Glomerular visceral epithelial cell (primary cell): Measurements from ENCODE around the gene TYW1B.
"Not testable (repeated sequence)": the region's sequence is repeated elsewhere in the genome, so short reads cannot be mapped to it uniquely, and the experiment has no call there.

Experiments
- DNase-seq: peaks from one replicate; pipeline ENCODE4 v3.0.0-alpha.2; 2016; ENCODE audit errors: extremely low spot score

TYW1B gene

GRCh38 chr7:72754312-72754711, 73.7 kb downstream of the TYW1B start:
- no peak for DNase-seq

- DNase-seq, result no peak
Observed at GRCh38 chr7:72753781-72754180, 74.2 kb downstream of the TYW1B start.

DNA sequence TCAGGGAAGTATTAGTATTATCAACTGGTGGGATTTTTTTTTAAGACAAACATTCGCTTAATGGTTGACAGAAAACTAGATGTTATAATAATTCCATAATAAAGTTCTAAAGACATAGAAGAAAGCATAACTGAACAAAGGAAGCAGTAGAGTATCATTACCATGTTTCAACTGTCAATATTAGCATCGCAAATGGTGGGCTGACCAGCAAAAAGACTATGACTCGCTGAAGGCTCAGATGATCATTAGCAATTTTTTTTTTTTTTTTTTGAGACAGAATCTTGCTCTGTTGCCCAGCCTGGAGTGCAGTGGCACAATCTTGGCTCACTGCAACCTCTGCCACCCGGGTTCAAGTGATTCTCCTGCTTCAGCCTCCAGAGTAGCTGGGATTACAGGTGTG, 74.8 kb downstream of the TYW1B start:
- not testable (repeated sequence) for DNase-seq

DNA sequence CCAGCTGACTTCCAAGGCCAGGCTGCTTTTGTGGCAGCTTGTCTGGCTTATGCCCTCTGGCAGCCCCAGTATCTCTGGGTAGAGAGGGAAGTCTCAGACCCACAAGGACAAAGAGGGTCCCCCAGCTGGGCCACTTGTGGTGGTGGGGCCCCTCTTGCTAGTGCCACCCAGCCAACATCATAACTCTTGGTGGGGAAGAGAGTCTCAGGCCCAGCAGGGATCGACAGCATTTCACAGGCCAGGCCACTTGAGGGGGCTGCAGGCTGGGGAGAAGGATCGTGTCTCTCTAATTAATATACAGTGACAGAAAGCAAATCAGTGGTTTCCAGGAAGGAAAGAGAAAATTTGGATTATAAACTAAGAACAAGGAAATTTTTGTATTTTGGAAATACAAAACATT, 76.0 kb downstream of the TYW1B start:
- DNase-seq, result no peak

DNA sequence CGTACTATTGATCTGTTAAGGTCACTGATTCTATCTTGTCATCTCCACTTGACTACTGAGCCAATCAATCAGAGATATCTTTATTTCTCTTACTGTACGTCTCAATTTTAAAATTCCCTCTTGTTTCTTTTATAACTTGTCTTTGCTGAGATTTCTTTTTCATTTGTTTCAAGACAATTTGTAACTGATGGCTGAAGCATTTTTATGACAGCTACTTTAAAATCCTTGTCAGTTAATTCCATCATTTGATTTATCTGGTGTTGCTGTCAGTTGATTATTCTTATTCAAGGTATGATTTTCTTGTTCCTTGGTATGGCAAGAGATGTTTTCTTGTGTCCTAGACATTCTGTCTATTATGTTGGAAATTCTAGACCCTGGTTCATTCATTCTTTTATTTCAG, 76.6 kb downstream of the TYW1B start:
- no peak for DNase-seq

GRCh38 chr7:72748649-72749048, 79.4 kb downstream of the TYW1B start:
- not testable (repeated sequence) for DNase-seq

DNA sequence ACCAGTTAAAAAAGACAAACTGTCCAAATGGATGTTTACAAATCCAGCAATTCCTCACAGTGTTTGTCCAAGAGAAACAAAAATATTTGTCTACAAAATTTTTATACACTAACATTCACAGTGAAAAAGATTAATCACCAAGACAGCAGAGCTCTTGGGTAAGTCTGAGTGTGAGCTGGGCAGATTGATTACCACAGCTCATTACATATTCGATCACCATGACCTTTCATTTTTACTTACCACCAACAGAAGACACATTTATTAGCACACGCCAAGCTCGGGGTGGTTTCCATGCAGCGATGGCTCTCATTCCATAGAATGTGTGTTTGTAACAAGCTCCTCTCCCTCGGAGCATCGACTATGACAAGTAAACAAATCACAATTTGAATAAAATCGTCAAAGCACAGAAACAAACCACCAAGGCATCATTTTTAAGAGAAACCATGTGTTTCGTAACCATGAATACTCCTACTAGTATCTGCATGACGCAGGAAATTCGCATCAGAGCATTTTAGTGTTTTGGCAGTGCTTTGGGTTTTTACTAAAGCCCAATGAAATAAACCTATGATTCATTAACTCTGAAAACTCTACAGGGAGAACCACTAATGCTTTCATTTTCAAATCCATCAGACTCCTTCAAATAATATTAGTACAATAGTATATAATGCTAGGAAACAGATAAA, 83.6 kb downstream of the TYW1B start:
- not testable (repeated sequence) for DNase-seq

DNA sequence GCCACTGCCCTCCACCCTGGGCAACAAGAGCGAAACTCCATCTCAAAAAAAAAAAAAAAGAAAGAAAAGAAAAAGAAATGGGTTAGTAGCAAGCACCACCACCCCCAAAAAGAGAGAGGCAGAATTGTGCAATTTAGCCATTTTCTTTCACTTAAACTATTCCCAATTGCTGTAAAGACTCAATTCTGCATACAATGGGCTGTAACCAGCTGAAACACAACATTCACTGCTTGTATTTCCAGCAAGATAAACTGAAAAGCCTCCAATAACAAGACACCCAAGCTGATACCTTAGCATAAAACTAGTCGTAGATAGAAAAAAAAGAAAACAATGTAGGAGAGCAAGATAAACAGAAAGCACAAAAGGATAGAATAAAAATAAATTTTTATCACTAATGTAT, 84.2 kb downstream of the TYW1B start:
- DNase-seq, result not testable (repeated sequence)

GRCh38 chr7:72739716-72740115, 88.3 kb downstream of the TYW1B start:
- not testable (repeated sequence) for DNase-seq

DNA sequence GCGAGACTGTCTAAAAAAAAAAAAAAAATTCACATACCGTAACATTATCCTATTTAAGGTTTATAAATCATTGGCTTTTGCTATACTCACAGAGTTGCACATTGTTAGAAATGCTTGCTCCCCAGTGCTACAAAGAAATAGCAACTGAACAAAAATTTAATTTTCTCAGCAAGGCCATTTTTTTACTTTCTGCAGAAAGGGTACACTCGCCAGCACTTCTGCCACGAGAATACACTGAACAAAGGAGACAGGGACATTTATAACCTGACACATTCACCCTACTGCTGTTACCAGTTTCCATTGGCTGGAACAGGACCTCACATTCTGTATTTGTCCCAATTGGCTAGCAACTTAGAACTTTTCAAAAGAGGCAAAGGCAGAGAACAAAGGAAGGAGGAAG, 92.1 kb downstream of the TYW1B start:
- not testable (repeated sequence) for DNase-seq

GRCh38 chr7:72730815-72731214, 97.2 kb downstream of the TYW1B start:
- DNase-seq, result not testable (repeated sequence)

- DNase-seq, result not testable (repeated sequence)
Observed at GRCh38 chr7:72730384-72730783, 97.6 kb downstream of the TYW1B start.

DNA sequence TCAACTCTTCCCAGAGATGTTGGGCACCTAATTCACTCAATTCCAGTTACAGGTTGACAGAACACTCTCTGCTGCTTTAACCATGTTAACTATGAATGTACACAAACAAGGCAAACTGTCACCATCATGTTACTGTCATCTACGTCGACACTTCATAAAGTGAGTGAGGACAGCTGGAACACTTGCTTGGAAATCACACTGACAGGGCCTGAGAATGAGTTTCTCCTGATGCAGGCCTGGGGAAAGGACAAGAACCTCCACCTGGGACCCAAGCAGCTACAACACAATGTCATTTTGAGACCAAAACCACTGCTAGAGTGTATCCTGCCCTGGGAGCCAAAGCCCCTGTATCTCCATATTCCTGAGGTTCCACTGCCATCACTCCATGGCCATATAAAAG, 98.9 kb downstream of the TYW1B start:
- not testable (repeated sequence) for DNase-seq

DNA sequence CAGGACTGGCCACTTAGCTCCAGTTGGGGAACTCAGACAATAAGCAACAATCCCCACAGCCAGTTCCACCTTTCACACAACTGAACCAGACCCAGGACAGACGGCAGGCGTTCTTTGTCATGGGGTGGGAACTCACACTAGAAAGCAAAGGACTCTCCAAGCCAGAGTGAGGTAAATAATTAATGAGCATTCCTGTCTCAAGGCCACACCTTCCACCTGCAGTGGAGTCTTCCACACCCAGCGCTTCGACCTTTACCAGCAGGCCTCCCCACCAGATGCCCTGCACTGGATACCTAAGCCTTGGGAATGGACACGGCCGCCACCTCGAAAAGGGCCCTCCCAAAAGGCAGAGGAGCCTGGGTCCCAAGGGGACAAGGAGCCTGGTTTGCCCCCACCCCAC, 105.3 kb downstream of the TYW1B start:
- not testable (repeated sequence) for DNase-seq

GRCh38 chr7:72720890-72721289, 107.1 kb downstream of the TYW1B start:
- not testable (repeated sequence) for DNase-seq

GRCh38 chr7:72717252-72717774, 110.7 kb downstream of the TYW1B start:
- DNase-seq, result not testable (repeated sequence)

GRCh38 chr7:72711927-72712326, 116.1 kb downstream of the TYW1B start:
- DNase-seq, result not testable (repeated sequence)

GRCh38 chr7:72710983-72711382, 117.0 kb downstream of the TYW1B start:
- no peak for DNase-seq

- DNase-seq, result no peak
Observed at GRCh38 chr7:72709909-72710308, 118.1 kb downstream of the TYW1B start.

DNA sequence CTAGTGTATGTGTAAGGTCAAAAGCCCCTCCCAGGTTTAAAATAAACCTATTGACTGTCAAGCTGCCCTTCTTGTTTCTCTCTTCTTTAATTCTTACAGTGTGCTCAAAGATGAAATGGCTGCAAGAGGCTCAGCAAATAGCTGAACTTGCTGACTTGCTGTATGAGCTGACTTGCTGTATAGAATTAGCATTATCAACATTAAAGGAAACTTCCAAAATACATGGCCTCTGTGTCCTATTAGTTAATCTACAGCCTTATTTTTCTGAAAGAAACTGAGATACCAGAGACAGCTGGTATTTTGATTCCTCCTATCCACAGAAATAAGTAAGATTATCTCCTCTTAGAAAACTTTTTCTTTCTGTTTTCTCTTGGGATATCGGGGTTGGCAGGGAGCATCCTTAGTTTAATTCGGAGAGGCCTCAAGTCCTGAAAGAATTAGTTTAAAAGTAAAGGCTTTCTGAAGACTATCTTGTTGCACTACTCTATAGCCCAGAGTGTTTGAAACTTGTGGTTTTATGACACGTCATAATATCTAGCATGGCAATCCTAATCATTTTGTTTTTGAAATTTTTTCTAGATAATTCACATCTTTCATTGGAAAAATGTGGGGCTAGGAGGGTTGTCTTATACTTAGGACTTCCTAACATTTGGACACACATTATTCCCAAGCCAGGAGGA, 119.5 kb downstream of the TYW1B start:
- not testable (repeated sequence) for DNase-seq

DNA sequence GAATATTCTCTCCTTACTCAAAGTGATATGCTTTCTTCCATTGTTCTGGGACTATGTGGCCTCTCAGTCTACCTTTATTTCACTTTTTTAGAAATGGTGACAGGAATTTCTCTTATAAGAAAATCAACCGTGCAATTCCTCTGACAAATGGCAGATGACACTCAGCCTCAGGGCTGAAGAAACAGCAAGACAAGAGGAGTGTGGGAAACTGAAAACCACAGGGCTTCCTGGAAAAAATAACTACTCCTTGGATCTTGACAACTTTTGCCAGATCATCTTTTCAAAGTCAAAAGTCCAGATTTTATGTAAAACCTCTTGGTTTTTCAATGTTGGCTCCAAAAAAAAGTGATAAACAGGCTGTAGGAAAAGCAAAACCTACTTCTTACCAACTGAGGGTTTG, 121.5 kb downstream of the TYW1B start:
- DNase-seq, result no peak

DNA sequence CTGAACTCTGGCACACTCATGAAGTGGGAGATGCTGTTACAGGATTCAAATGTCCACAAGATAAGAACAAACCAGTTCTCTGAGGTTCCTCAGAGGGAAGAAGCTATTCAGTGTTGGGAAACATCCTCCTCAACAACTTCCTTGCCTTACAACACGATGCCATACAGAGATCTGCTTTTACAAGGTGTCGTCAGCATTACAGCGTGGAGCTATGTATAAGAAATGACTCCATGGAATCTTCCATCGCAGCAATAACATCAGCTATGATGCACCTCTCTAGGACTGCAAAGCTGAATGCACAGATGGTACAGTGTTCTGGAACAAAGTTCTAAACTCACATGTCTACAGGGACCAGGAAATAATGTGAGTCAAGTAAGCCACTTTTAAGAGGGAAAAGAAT, 122.3 kb downstream of the TYW1B start:
- DNase-seq, result not testable (repeated sequence)

- no peak for DNase-seq
Observed at GRCh38 chr7:72704894-72705293, 123.1 kb downstream of the TYW1B start.
